K562 (cell line): ENCODE data around the gene C22orf39. TPM values are rescaled to one million over a fixed set of nuclear protein-coding genes. Genes with fewer than 3 reads are reported as not detected.

ENCODE experiments used
- CBFB ChIP-seq: sonication (generic); formaldehyde crosslinking; IDR thresholded peaks from 2 replicates; pipeline ENCODE4 v1.4.0; 2020; ENCODE audit warnings: mild to moderate bottlenecking, missing genetic modification reagents
- CREM ChIP-seq: IDR thresholded peaks from 2 replicates; pipeline ENCODE4 v1.6.1; 2014; ENCODE audit warnings: antibody characterized with exemption, low read depth
- HNRNPK ChIP-seq: fragments of 200-400 bp; formaldehyde crosslinking; IDR thresholded peaks from one replicate; pipeline ENCODE4 v1.6.1; 2018; ENCODE audit warnings: mild to moderate bottlenecking, low read depth, low read length; ENCODE audit not compliant: poor library complexity, severe bottlenecking
- NR1H2 ChIP-seq: sonication (generic); formaldehyde crosslinking; IDR thresholded peaks from 2 replicates; pipeline ENCODE4 v1.4.0; 2020; ENCODE audit warnings: mild to moderate bottlenecking, missing genetic modification reagents
- PATZ1 ChIP-seq: fragments of 250-450 bp; sonication (Bioruptor Pico); IDR thresholded peaks from 2 replicates; pipeline ENCODE4 v1.5.0; 2020; ENCODE audit warnings: mild to moderate bottlenecking, borderline replicate concordance
- POU5F1 ChIP-seq: fragments of 150-350 bp; IDR thresholded peaks from 2 replicates; pipeline ENCODE4 v1.6.1; 2014; ENCODE audit warnings: borderline replicate concordance, low read length, low read depth, mild to moderate bottlenecking; ENCODE audit not compliant: partially characterized antibody
- RFX5 ChIP-seq: IDR thresholded peaks from 2 replicates; pipeline ENCODE4 v1.6.1; 2011; ENCODE audit warnings: low read depth, mild to moderate bottlenecking, improper control_type of control experiment, low read length
- SFPQ ChIP-seq: fragments of 200-400 bp; formaldehyde crosslinking; IDR thresholded peaks from 2 replicates; pipeline ENCODE4 v1.6.1; 2017; ENCODE audit warnings: mild to moderate bottlenecking, low read depth, low read length, moderate library complexity
- TGIF2 ChIP-seq: sonication (generic); formaldehyde crosslinking; IDR thresholded peaks from 2 replicates; pipeline ENCODE4 v1.8.1; 2022; ENCODE audit warnings: mild to moderate bottlenecking, missing genetic modification reagents, moderate library complexity
- ZBTB11 ChIP-seq, 3 experiments: fragments of 200-800 bp in 1 of 3; fragments of 250-450 bp in 1 of 3; fragments of 450-650 bp in 1 of 3; sonication (Bioruptor Pico) in 1 of 3; sonication (Bioruptor generic) in 1 of 3; formaldehyde crosslinking in 1 of 3; IDR thresholded peaks; 2 replicates each; pipeline versions ENCODE4 v1.6.1 to v1.8.0; 2016 to 2022; ENCODE audit warnings: mild to moderate bottlenecking in 2 of 3, missing genetic modification characterization in 2 of 3, missing compliant biosample characterization in 1 of 3, moderate library complexity in 1 of 3
- ZNF224 ChIP-seq: sonication (generic); formaldehyde crosslinking; IDR thresholded peaks from 2 replicates; pipeline ENCODE4 v1.8.0; 2022; ENCODE audit warnings: mild to moderate bottlenecking, missing genetic modification reagents
- polyA plus RNA-seq, 8 experiments: library from polyadenylated mRNA; depleted of rRNA in 4 of 8; stranded (reverse) in 5 of 8; unstranded in 3 of 8; fragments of >200 nt; fragmentation: Nextera tagmentation in 2 of 8; fragmentation: Illumina TruSeq in 1 of 8; extraction: Ambion mirVana in 2 of 8; extraction: Trizol in 1 of 8; gene quantifications; 2 replicates each; pipeline versions ENCODE4 v1.2.1 to v1.2.3, GENCODE V29; 2011 to 2014; ENCODE audit warnings: inconsistent platforms in 1 of 8, missing spikeins in 1 of 8
- total RNA-seq, 7 experiments: library from RNA; depleted of rRNA in 6 of 7; stranded (reverse); fragments of >200 nt in 6 of 7; fragmentation: Illumina TruSeq in 2 of 7; extraction: Trizol in 2 of 7; gene quantifications; 2 replicates each; pipeline versions ENCODE4 v1.2.1 to v1.2.3, GENCODE V29; 2011 to 2021; ENCODE audit warnings: low replicate concordance in 1 of 7
- TF ChIP-seq, protein P1 (sequence below): sonication (generic); formaldehyde crosslinking; IDR thresholded peaks from 2 replicates; pipeline ENCODE4 v1.8.0; 2022; ENCODE audit warnings: mild to moderate bottlenecking, low read depth, missing genetic modification reagents

Gene C22orf39
- total and polyA plus RNA-seq, 9 of the 15 experiments (the other 6 are each of a cell fraction or from before 2014, with no cell fraction given), result 20.4 to 139 (median 66.8) TPM

GRCh38 chr22:19495562-19496323, 48.2 kb upstream of the C22orf39 start (continued):
- TF ChIP-seq RFX5 (no peak), NR1H2 (CRISPR knock-in tag) (0 out of 2 replicates have a peak, but pooled peaks have one; percentile 56), HNRNPK (no peak), TGIF2 (0 out of 2 replicates have a peak, but pooled peaks have one; percentile 46), ZBTB11 (CRISPR knock-in tag; IDR thresholded peaks at IDR 0.05) (0 out of 6 replicates have a peak, but pooled peaks of 1 of the 3 experiments have one; percentile 26), POU5F1 (no peak), ZNF224 (no peak), SFPQ (no peak), CREM (no peak), CBFB (CRISPR knock-in tag) (no peak; the same call in 1 of the 2 replicates), PATZ1 (CRISPR knock-in tag) (no peak)
- TF ChIP-seq, protein P1, sequence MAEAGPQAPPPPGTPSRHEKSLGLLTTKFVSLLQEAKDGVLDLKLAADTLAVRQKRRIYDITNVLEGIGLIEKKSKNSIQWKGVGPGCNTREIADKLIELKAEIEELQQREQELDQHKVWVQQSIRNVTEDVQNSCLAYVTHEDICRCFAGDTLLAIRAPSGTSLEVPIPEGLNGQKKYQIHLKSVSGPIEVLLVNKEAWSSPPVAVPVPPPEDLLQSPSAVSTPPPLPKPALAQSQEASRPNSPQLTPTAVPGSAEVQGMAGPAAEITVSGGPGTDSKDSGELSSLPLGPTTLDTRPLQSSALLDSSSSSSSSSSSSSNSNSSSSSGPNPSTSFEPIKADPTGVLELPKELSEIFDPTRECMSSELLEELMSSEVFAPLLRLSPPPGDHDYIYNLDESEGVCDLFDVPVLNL, result no peak
